H1 (cell line): ENCODE results near the gene HDGFL3. TPM values are rescaled to one million over a fixed set of nuclear protein-coding genes. Genes with fewer than 3 reads are reported as not detected.

ENCODE experiments used
- CTCF ChIA-PET: fragments of 300-600 bp; sonication (Branson Sonifier 250); formaldehyde crosslinking; loops from one replicate; lab custom pipeline; 2021; ENCODE audit not compliant: partially characterized antibody; lab: Charles Lee
- POLR2A ChIA-PET: fragments of 300-600 bp; sonication (Branson Sonifier 250); formaldehyde crosslinking; loops from one replicate; lab custom pipeline; 2021; ENCODE audit warnings: inconsistent platforms; ENCODE audit not compliant: partially characterized antibody; lab: Charles Lee
- DNase-seq, 2 experiments: peaks; one replicate each; pipeline versions ENCODE4 v3.0.0 to v3.0.0-alpha.2; 2010 to 2022; ENCODE audit warnings: low spot score in 2 of 2, low read depth in 1 of 2, mixed read lengths in 1 of 2
- FAIRE-seq: peaks from 2 replicates; lab custom pipeline; 2011; peaks lifted over from hg19 to GRCh38; lab: Jason Lieb, UNC
- H2AFZ ChIP-seq: 2 replicates; pipeline ENCODE4 v1.8.1; 2012; ENCODE audit warnings: low read length, inconsistent platforms
- H2AK5ac ChIP-seq: 2 replicates; pipeline ENCODE4 v1.6.1; 2013; ENCODE audit warnings: low read depth, low read length
- H2BK120ac ChIP-seq: replicated peaks from 2 replicates; pipeline ENCODE3; 2013; ENCODE audit warnings: low read depth, low read length, inconsistent platforms
- H2BK12ac ChIP-seq: 2 replicates; pipeline ENCODE4 v1.6.1; 2013; ENCODE audit warnings: low read depth, low read length
- H2BK15ac ChIP-seq: 2 replicates; pipeline ENCODE4 v1.6.1; 2013; ENCODE audit warnings: low read length
- H2BK20ac ChIP-seq: 2 replicates; pipeline ENCODE4 v1.6.1; 2013; ENCODE audit warnings: low read length
- H2BK5ac ChIP-seq: 2 replicates; pipeline ENCODE4 v1.6.1; 2013; ENCODE audit warnings: low read depth, low read length
- H3K14ac ChIP-seq: 2 replicates; pipeline ENCODE4 v1.6.1; 2013; ENCODE audit warnings: inconsistent platforms; ENCODE audit not compliant: insufficient read length
- H3K18ac ChIP-seq: 2 replicates; pipeline ENCODE4 v1.6.1; 2013; ENCODE audit warnings: low read length; ENCODE audit errors: extremely low read depth
- H3K23ac ChIP-seq: 2 replicates; pipeline ENCODE4 v1.6.1; 2013; ENCODE audit warnings: inconsistent platforms; ENCODE audit not compliant: insufficient read length
- H3K23me2 ChIP-seq: 2 replicates; pipeline ENCODE4 v1.6.1; 2013; ENCODE audit warnings: low read depth, low read length
- H3K27ac ChIP-seq: 2 replicates; pipeline ENCODE4 v1.6.1; 2011; ENCODE audit warnings: low read depth, low read length, inconsistent platforms
- H3K27me3 ChIP-seq, 4 experiments: replicated peaks in 1 of 4; 1 replicate in 1 of 4; 2 replicates in 3 of 4; pipeline versions ENCODE4 v1.6.1 to v1.8.1; 2011 to 2013; ENCODE audit warnings: low read length in 3 of 4, mild to moderate bottlenecking in 3 of 4, inconsistent platforms in 2 of 4, mixed read lengths in 2 of 4, moderate library complexity in 1 of 4; ENCODE audit not compliant: control insufficient read depth in 3 of 4, insufficient read depth in 3 of 4; ENCODE audit errors: extremely low read depth in 1 of 4
- H3K36me3 ChIP-seq, 4 experiments: 2 replicates each; pipeline versions ENCODE4 v1.6.1 to v1.8.1; 2011 to 2013; ENCODE audit warnings: mild to moderate bottlenecking in 4 of 4, low read length in 3 of 4, moderate library complexity in 2 of 4, control low read depth in 1 of 4, inconsistent platforms in 1 of 4; ENCODE audit not compliant: insufficient read depth in 4 of 4, control insufficient read depth in 2 of 4
- H3K4ac ChIP-seq: replicated peaks from 2 replicates; pipeline ENCODE3; 2013; ENCODE audit warnings: low read length, low read depth, mixed read lengths, inconsistent platforms; ENCODE audit not compliant: insufficient read length
- H3K4me1 ChIP-seq, 4 experiments: replicated peaks in 1 of 4; 1 replicate in 1 of 4; 2 replicates in 3 of 4; pipeline versions ENCODE4 v1.6.1 to v1.8.1; 2011 to 2013; ENCODE audit warnings: low read length in 3 of 4, inconsistent platforms in 2 of 4, mixed read lengths in 1 of 4; ENCODE audit not compliant: insufficient read depth in 4 of 4, control insufficient read depth in 3 of 4
- H3K4me2 ChIP-seq, 2 experiments: 2 replicates each; pipeline versions ENCODE4 v1.6.1 to v1.8.1; 2011 to 2013; ENCODE audit warnings: low read depth in 2 of 2, low read length in 2 of 2, control low read depth in 1 of 2, inconsistent platforms in 1 of 2, mild to moderate bottlenecking in 1 of 2; ENCODE audit not compliant: insufficient read depth in 1 of 2
- H3K4me3 ChIP-seq, 4 experiments: fragments of 200-600, 300-600 bp in 1 of 4; sonication (generic), shearing (Covaris generic), sonication (Bioruptor Twin) in 1 of 4; 2 replicates each; pipeline versions ENCODE4 v1.5.1 to v1.8.1; 2011 to 2016; ENCODE audit warnings: low read length in 4 of 4, low read depth in 3 of 4, control low read depth in 2 of 4, inconsistent platforms in 2 of 4, mild to moderate bottlenecking in 2 of 4, mixed read lengths in 1 of 4, moderate library complexity in 1 of 4; ENCODE audit not compliant: insufficient read depth in 2 of 4; ENCODE audit errors: extremely low read depth in 1 of 4
- H3K56ac ChIP-seq: replicated peaks from 2 replicates; pipeline ENCODE3; 2013; ENCODE audit warnings: low read depth, mild to moderate bottlenecking, mixed read lengths, low read length, inconsistent platforms; ENCODE audit not compliant: insufficient read length
- H3K79me1 ChIP-seq: 2 replicates; pipeline ENCODE4 v1.6.1; 2013; ENCODE audit warnings: low read depth, low read length, control low read depth
- H3K79me2 ChIP-seq, 2 experiments: 2 replicates each; pipeline versions ENCODE4 v1.6.1 to v1.8.1; 2012 to 2013; ENCODE audit warnings: low read length in 2 of 2, mild to moderate bottlenecking in 2 of 2, inconsistent platforms in 1 of 2; ENCODE audit not compliant: insufficient read depth in 2 of 2, control insufficient read depth in 1 of 2
- H3K9ac ChIP-seq, 4 experiments: replicated peaks in 1 of 4; 1 replicate in 1 of 4; 2 replicates in 3 of 4; pipeline versions ENCODE4 v1.6.1 to v1.8.1; 2011 to 2013; ENCODE audit warnings: low read depth in 3 of 4, low read length in 3 of 4, control low read depth in 2 of 4, mild to moderate bottlenecking in 2 of 4, moderate library complexity in 2 of 4, inconsistent platforms in 1 of 4; ENCODE audit errors: extremely low read depth in 1 of 4
- H3K9me3 ChIP-seq, 2 experiments: 2 replicates each; pipeline versions ENCODE4 v1.6.1 to v1.8.1; 2012 to 2013; ENCODE audit warnings: mild to moderate bottlenecking in 2 of 2, moderate library complexity in 2 of 2, control low read depth in 1 of 2, inconsistent platforms in 1 of 2, low read depth in 1 of 2, low read length in 1 of 2, mixed read lengths in 1 of 2; ENCODE audit not compliant: insufficient read depth in 2 of 2
- H4K20me1 ChIP-seq, 2 experiments: replicated peaks in 1 of 2; 2 replicates each; pipeline versions ENCODE3 to v1.8.1; 2011 to 2013; ENCODE audit warnings: inconsistent platforms in 2 of 2, low read length in 2 of 2, mild to moderate bottlenecking in 1 of 2; ENCODE audit not compliant: insufficient read depth in 2 of 2, control insufficient read depth in 1 of 2
- H4K5ac ChIP-seq: 2 replicates; pipeline ENCODE4 v1.6.1; 2013; ENCODE audit warnings: low read length, low read depth, mixed read lengths, inconsistent platforms; ENCODE audit not compliant: insufficient read length
- H4K8ac ChIP-seq: 2 replicates; pipeline ENCODE4 v1.8.0; 2013; ENCODE audit warnings: mild to moderate bottlenecking, moderate library complexity, low read length, inconsistent platforms; ENCODE audit not compliant: insufficient read depth; ENCODE audit errors: extremely low read depth
- H4K91ac ChIP-seq: replicated peaks from 2 replicates; pipeline ENCODE3; 2013; ENCODE audit warnings: low read length, mixed read lengths, inconsistent platforms; ENCODE audit not compliant: insufficient read length
- CBX5 ChIP-seq: fragments of 300-800, 300-1000 bp; sonication (generic); IDR thresholded peaks from 2 replicates; pipeline ENCODE4 v1.7.1; 2016; ENCODE audit warnings: antibody characterized with exemption, low read length, low read depth
- CREB1 ChIP-seq: IDR thresholded peaks from 2 replicates; pipeline ENCODE4 v1.6.1; 2012; ENCODE audit warnings: inconsistent platforms
- GABPA ChIP-seq: IDR thresholded peaks from 2 replicates; pipeline ENCODE4 v1.6.1; 2011; ENCODE audit warnings: mild to moderate bottlenecking, low read length, moderate library complexity, borderline replicate concordance; ENCODE audit not compliant: insufficient read depth
- SAP30 ChIP-seq: fragments of 300-600 bp; sonication (generic); IDR thresholded peaks from 2 replicates; pipeline ENCODE4 v1.7.1; 2012; ENCODE audit warnings: low read length, moderate library complexity, mild to moderate bottlenecking, inconsistent platforms; ENCODE audit not compliant: insufficient read depth, insufficient replicate concordance
- YY1 ChIP-seq: IDR thresholded peaks from 2 replicates; pipeline ENCODE4 v1.6.1; 2011; ENCODE audit warnings: low read depth, mild to moderate bottlenecking, low read length
- WGBS, 2 experiments: shearing (Covaris generic) in 1 of 2; methylation state at CpG; one replicate each; pipeline versions ENCODE4 v1.1.6 to v1.1.7; 2013 to 2015; ENCODE audit warnings: low lambda C conversion rate in 2 of 2, mixed read lengths in 2 of 2, inconsistent platforms in 1 of 2, low coverage in 1 of 2, missing lambda C conversion rate in 1 of 2; ENCODE audit not compliant: insufficient replicate concordance in 2 of 2, insufficient coverage in 1 of 2, insufficient read length in 1 of 2; ENCODE audit errors: extremely low coverage in 1 of 2, missing lambda C conversion rate in 1 of 2; 5-methylcytosine and 5-hydroxymethylcytosine counted together
- polyA plus RNA-seq, 7 experiments: library from polyadenylated mRNA; depleted of rRNA in 3 of 7; stranded (reverse) in 5 of 7; unstranded in 2 of 7; fragments of >200 nt in 5 of 7; fragments of 200-250 nt in 2 of 7; gene quantifications; 1 replicate in 5 of 7; 2 replicates in 1 of 7; 4 replicates in 1 of 7; pipeline versions ENCODE4 v1.2.1 to v1.2.3, GENCODE V29; 2011 to 2013; ENCODE audit warnings: missing spikeins in 2 of 7, mixed read lengths in 2 of 7
- total RNA-seq: library from RNA; stranded (reverse); fragmentation: NEBNext Ultra II Directional; extraction: Animal tissue kit (Norgen Biotek cat#: 25700); gene quantifications from 2 replicates; pipeline ENCODE4 v1.2.1, GENCODE V29; 2021

HDGFL3 gene
- total and polyA plus RNA-seq, 2 of the 8 experiments (the other 6 are each of a cell fraction or from before 2014, with no cell fraction given), result 14.1 to 149 TPM

DNA sequence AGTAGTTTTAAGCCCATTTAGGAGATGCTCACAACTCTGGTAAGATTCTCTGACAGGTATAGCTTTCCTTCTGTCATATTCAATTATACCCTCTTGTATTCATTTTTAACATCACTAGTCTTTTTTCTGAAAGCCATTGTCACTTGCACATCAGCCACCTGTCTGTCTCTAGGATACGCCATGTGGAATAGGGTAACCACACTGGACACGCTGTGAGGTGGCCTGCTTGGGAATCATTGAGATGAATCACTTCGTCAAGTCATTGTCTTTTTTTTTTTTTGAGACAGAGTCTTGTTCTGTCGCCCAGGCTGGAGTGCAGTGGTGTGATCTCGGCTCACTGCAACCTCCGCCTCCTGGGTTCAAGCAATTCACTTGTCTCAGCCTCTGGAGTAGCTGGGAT lies 92.8 kb downstream of the HDGFL3 start:
- Histone ChIP-seq H3K79me1 (no peaks in the 10 kb centered on the region), H3K9me3 (no peaks in the 10 kb centered on the region), H3K27me3 (no peaks in the 10 kb centered on the region; a peak in 1 of 7 replicates), H2AFZ (no peak overlapping the region), H2BK5ac (no peak overlapping the region), H3K4ac (no peak overlapping the region), H4K5ac (no peak overlapping the region), H2AK5ac (no peak overlapping the region), H3K23ac (no peak overlapping the region), H4K20me1 (peaks cover 0 to 2% of the 10 kb centered on the region in 2 experiments), H3K56ac (no peak overlapping the region), H4K8ac (no peak overlapping the region), H2BK15ac (no peak overlapping the region), H2BK120ac (no peak overlapping the region), H3K18ac (no peak overlapping the region), H3K4me1 (no peaks in the 10 kb centered on the region), H3K27ac (no peak overlapping the region), H3K4me2 (no peak overlapping the region), H3K4me3 (no peak overlapping the region), H3K14ac (no peak overlapping the region), H4K91ac (no peak overlapping the region), H2BK12ac (no peak overlapping the region), H3K36me3 (no peaks in the 10 kb centered on the region), H2BK20ac (no peak overlapping the region), H3K23me2 (peaks cover 6% of the 10 kb centered on the region; the same call in 1 of the 2 replicates), H3K79me2 (no peaks in the 10 kb centered on the region), H3K9ac (no peak overlapping the region)
- CTCF ChIA-PET, result interaction anchor here (1.2 kb wide), 1 partner anchor 27 kb away, joined by 3 read pairs; no protein-coding TSS in a partner anchor
- 90% methylated on average over 4 of the region's 6 CpGs; no CpG with 5 or more reads in 1 of the 2 experiments for WGBS, 2 experiments
- no peak for DNase-seq
- TF ChIP-seq SAP30 (no peak), YY1 (no peak), GABPA (no peak), CBX5 (no peak), CREB1 (no peak)
- no peak for FAIRE-seq
- POLR2A ChIA-PET, result no interaction called here
